SHP77 treated with DMSO at 0.1 percent for 48 hours (cell line): ENCODE measurements around the gene AHCYL2.

Experiments used
- DNase-seq: peaks from one replicate; lab custom pipeline; 2025; lab: John Stamatoyannopoulos, UW

Gene AHCYL2

GRCh38 chr7:129224251-129225205 lies at the start of gene AHCYL2:
Gene AHCYL2, plus strand, starts transcription at chr7:129225030.
- peak; percentile 95 for DNase-seq

GRCh38 chr7:129176916-129177710 lies 47.7 kb upstream of the AHCYL2 start:
- DNase-seq: no peak

GRCh38 chr7:129184981-129185670 lies 39.7 kb upstream of the AHCYL2 start:
- no peak for DNase-seq

- DNase-seq: no peak
Observed at GRCh38 chr7:129186749-129187260, 38.0 kb upstream of the AHCYL2 start.

GRCh38 chr7:129187681-129188371 lies 37.0 kb upstream of the AHCYL2 start:
- DNase-seq: no peak

- DNase-seq: no peak
Observed at GRCh38 chr7:129188372-129188891, 36.4 kb upstream of the AHCYL2 start, which contains the start of gene SMO. Gene SMO, plus strand, starts transcription at chr7:129188633. Its CDS starts 519 bp downstream, at chr7:129189152.

GRCh38 chr7:129188892-129189660 lies 35.8 kb upstream of the AHCYL2 start:
- no peak for DNase-seq

GRCh38 chr7:129189661-129190310 lies 35.0 kb upstream of the AHCYL2 start:
- DNase-seq: no peak

- DNase-seq: no peak
Observed at GRCh38 chr7:129191272-129191671, 33.6 kb upstream of the AHCYL2 start.

- DNase-seq: no peak
Observed at GRCh38 chr7:129193892-129194291, 30.9 kb upstream of the AHCYL2 start.

GRCh38 chr7:129197771-129198170 lies 27.1 kb upstream of the AHCYL2 start:
- no peak for DNase-seq

GRCh38 chr7:129199406-129199805 lies 25.4 kb upstream of the AHCYL2 start:
- DNase-seq: no peak

- DNase-seq: no peak
Observed at GRCh38 chr7:129202058-129202777, 22.6 kb upstream of the AHCYL2 start.

- no peak for DNase-seq
Observed at GRCh38 chr7:129203050-129203741, 21.6 kb upstream of the AHCYL2 start.

GRCh38 chr7:129205126-129205818 lies 19.6 kb upstream of the AHCYL2 start:
- no peak for DNase-seq

- no peak for DNase-seq
Observed at GRCh38 chr7:129205987-129206785, 18.6 kb upstream of the AHCYL2 start.

- DNase-seq: no peak
Observed at GRCh38 chr7:129208667-129209066, 16.2 kb upstream of the AHCYL2 start.
